HT-29 (cell line): ENCODE measurements around the gene SPTB. TPM values are rescaled to one million over a fixed set of nuclear protein-coding genes. Genes with fewer than 3 reads are reported as not detected.

Experiments used
- DNase-seq: peaks from one replicate; pipeline ENCODE4 v3.0.0-alpha.2; 2015; ENCODE audit warnings: low spot score
- total RNA-seq: library from RNA; depleted of rRNA; stranded (reverse); fragments of >200 nt; shearing (Covaris generic); gene quantifications from 2 replicates; pipeline ENCODE4 v1.2.3, GENCODE V29; 2014

SPTB gene
- total RNA-seq, 1 experiment from 2014 or later = under 0.01 TPM

- DNase-seq = no peak
These were observed 168.7 kb downstream of the SPTB start for GRCh38 chr14:64711039-64711438.

GRCh38 chr14:64709126-64709525 is 170.6 kb downstream of the SPTB start:
- no peak for DNase-seq

- peak; percentile 47 for DNase-seq
These were observed 171.3 kb downstream of the SPTB start for GRCh38 chr14:64708148-64709004.

GRCh38 chr14:64707661-64708060 is 172.0 kb downstream of the SPTB start:
- peak; percentile 52 for DNase-seq

- no peak for DNase-seq
These were observed 173.0 kb downstream of the SPTB start for GRCh38 chr14:64706593-64707193.

- no peak for DNase-seq
These were observed 173.6 kb downstream of the SPTB start for GRCh38 chr14:64706119-64706592.

- peak; percentile 31 for DNase-seq
These were observed 174.2 kb downstream of the SPTB start for GRCh38 chr14:64705381-64706118.

GRCh38 chr14:64704743-64705380 is 174.8 kb downstream of the SPTB start:
- no peak for DNase-seq

- peak; percentile 69 for DNase-seq
These were observed 175.5 kb downstream of the SPTB start, which contains the start of gene PLEKHG3 for GRCh38 chr14:64704143-64704742. TSS of gene PLEKHG3 (plus strand) at chr14:64704424. CDS start at chr14:64727632, 23,208 bp downstream.

- no peak for DNase-seq
These were observed 176.1 kb downstream of the SPTB start for GRCh38 chr14:64703395-64704142.

GRCh38 chr14:64702493-64703394 is 177.0 kb downstream of the SPTB start:
- peak; percentile 71 for DNase-seq

- DNase-seq = no peak
These were observed 178.0 kb downstream of the SPTB start for GRCh38 chr14:64701660-64702059.

GRCh38 chr14:64700894-64701293 is 178.8 kb downstream of the SPTB start:
- no peak for DNase-seq

GRCh38 chr14:64700290-64700689 is 179.4 kb downstream of the SPTB start:
- DNase-seq = no peak

GRCh38 chr14:64698903-64699302 is 180.8 kb downstream of the SPTB start:
- DNase-seq = peak; percentile 51

- DNase-seq = no peak
These were observed 183.3 kb downstream of the SPTB start for GRCh38 chr14:64696355-64696857.
